Hematopoietic multipotent progenitor cell treated with erythropoietin and hydrocortisone succinate and interleukin-3 and kit ligand, for 15 days (in vitro differentiated cells): ENCODE results near the gene FMNL3.

Experiments
- DNase-seq: peaks from one replicate; pipeline ENCODE4 v3.0.0-alpha.2; 2015; ENCODE audit warnings: low spot score

FMNL3 gene

DNA sequence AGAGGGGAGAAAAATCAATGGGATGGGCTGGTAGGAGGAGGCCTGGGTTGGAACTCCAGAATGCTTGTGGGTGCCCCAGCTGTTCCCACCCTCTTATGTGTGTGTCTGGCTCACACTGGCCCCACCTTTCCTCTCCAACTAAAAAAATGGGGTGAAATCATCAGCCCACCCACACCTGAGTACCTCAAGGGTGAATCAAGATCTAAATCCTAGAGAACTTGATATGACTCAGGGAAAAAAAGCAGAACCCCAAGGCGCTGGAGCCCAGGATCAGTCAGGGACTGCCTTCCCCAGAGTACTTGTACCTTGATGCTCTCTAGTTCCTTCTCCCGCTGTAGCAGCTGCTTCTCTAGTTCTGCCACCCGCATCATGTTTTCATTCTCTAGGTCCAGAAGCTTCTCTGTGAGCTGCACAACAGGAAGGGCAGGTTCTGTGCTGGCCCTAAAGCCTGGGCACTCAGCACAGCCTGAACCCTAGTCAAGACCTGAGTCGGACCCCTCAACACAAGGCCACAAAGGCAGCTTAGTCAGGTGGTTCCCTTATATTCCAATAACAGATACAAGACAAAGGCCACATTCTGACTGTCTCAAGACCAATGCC lies 54.2 kb downstream of the FMNL3 start:
- no peak for DNase-seq

DNA sequence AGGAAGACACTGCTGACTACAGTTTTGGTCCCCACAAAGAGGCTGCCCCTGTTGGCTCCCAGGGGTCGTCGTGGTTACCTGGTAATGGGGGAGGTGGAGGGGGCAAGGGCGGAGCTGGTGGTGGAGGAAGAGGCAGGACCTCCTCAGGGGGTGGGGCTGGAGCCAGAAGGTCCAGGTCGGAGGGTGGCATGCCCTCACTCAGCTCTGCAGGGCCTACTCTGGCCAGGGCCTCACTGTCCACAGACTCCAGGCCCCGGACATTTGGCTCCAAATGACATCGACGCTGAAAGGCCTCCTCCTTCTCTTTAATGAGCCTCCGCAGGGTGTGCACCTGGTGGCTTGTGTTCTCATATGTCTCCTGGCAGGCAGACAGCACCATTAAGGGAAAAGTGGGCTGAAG lies 55.4 kb downstream of the FMNL3 start:
- DNase-seq: no peak

DNA sequence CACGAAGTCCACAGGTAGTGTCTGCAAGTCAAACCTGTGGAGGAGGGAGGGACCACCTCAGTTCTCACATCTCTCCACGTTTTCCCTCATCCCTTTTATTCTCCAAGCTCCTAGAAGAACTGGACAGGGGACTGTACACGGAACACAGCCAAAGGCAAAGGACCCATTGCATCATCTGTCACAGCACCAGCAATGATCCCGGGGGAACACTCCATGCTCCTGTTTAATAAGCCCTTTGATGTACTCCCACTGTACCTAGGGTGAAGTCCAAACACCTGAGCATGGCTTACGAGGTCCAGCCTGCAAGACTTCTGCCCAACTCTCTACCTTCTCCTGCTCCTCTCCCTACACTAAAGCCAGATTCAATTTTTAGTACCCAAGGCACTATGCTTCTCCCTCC lies 57.3 kb downstream of the FMNL3 start:
- no peak for DNase-seq

DNA sequence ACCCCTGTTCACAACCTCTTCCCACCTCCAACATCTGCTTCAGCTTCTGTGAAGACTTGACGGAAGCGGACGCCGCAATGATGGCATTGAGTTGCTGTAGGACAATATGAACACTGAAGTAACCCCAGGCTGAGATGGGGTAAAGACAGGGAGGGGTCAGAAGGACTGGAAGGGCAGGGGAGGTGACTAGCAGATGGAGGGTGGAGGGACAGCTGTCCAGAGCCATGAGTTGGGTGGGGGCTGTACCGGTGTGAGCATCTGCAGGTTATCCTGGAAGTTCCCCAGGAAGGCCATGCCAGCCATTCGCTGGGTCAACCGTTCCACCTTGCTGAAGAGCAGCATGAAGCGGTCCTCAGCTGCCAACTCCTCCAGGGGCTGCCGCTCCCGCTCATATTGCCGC lies 57.8 kb downstream of the FMNL3 start:
- DNase-seq: no peak

DNA sequence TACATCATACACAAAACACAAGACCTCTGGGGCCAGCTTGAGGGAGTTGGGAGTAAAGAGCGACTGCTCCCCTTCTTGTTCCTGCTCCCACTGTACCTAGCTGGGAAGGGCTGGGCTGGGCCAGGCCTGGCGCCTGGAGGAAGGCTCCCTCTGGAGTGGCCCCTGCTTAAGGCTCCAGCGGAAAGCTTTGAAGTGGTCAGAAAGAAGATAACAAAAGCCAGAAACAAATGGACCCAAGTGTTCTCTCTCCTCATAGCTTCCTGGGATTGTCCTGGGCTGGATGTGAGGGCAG lies 58.5 kb downstream of the FMNL3 start:
- DNase-seq: no peak

DNA sequence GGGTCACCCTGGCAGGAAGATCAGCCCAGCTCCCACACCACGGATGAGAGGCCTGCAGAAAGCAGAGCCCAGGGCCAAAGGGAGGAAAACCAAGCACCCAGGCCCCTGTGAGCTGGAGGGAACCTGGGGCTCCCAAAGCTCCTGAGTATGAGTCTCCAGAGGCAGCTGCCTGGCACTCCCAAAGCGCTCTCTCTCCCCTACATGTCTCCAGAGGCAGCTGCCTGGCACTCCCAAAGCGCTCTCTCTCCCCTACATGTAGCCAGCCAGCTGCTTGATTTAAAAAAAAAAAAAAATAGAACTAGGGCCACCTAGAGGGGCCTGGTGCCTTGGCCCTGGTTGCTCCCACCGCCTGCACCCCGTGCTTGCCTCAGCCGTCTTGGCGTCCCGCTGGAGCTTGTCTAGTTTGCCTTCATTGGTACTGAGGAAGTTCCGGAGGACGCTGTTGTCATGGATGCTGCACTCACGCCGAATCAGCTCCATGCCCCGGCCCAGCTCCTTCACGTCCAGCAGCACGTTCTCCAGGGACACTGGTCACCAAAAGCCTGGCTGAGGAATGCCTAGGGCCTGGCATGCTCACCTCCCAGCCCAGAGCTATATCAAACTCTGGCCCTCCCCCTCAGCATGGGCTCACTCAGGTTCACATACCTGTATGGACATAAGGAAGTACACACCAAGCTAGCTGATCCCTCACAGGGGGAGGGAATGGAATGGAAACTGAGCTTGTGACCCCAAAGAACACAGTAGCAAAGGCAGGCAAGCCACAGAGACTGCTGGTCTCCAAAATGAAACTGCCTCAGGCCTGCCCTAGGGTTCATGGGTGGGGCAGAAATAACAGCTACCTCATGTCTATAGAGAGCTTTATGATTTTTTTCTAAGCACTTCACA lies 59.1 kb downstream of the FMNL3 start:
- DNase-seq: peak; percentile 29

DNA sequence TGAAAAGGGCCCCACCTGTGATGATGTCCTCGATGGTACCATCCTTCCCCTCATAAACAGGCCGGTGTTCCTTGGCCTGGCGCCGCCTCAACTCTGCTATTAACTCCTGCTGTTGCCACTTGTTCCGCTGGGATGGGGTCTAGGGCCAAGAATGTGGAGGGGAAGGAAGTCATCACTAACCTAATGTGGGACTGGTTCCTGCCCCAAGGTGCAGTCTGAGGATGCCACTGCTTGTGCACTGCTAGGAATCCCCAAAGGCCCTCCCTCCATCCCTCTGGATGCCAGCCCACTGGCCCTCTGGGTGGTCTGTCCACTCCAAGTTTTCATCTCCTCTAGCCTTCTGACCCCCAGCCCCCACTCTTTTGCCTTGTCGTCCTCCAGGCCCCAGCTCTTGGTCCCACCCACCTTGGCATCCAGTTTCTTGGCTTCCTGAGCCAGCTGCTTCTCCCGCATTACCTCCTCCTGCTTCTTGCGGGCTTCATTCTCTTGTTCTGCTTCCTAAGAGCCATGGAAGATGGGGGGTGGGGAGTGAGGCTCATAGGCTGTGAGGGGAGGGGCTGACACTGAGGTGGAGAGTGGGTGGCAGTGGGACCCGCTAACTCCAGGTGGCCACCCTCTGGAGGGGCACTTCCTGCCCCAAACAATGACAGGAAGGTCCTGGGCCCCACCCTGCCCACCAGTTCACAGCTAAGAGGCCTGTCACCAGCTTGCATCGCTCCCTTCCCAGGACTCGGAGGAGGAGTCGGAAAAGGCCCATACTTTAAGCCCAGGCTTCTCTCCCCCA lies 60.1 kb downstream of the FMNL3 start:
- DNase-seq: no peak

DNA sequence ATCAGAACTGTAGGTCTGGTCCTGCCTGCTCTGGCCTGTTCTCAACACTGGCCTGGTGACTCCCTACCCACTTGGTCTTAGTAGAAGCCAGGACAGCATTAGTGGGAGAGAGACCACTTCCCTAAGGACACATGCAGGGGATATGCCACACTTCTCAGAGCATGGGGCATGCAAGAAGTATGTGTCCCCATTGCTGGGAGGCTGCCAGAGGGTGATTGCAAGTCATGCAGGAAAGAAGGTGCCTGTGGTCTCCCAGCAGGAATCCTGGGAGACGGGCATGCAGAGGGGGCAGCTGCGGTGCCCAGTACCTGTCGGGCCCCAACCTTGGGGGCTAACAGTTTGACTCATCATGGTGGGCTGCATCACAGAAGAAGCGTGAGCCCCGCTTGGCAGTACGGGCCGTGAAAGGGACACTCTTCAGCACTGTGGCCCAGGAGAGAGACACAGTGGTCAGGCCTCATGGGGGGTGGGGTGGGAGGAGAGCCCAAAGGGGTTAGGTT lies 60.8 kb downstream of the FMNL3 start:
- peak; percentile 36 for DNase-seq

DNA sequence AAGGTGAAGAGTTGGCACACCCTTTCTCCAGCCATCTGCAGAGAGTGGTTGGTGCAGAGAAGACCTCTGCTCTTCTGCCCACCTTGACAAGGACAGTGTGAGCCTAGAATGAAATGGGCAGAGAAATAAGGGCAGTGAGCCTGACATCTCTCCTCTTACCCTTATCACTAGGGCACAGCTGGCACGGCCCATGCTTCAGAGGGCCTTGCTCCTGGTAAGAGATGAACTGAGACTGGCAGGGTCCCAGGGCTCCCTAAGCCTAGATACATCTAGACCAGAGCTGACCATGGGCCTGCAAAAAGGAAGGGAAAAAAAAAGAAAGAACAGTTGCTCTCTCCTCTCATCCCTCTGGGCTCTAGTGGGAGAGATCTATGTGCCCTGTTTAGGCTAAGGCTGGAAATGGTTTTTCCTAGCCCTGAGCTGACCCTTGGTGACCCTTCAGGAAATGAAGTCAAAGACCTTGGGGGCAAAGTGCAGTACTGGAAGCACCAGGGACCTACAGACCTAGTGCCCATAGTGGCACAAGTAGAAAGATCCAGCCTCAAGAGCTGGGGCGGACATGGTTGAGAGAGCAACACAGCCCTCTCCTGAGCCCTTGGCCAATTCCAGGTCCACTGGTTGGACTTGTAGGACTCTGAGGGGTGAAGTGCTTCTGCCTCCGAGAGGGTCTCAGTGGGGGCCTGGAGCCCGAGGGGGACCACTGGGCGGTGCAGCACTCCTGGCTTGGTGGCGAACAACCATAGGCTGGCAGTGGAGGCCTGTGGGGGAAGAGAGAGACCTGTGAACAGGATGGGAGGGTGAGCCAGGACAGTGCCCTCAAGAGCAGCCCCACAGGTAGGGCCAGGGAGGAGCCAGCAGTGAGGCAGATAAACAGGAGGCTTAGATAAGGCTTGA lies 61.8 kb downstream of the FMNL3 start:
- DNase-seq: peak; percentile 93

DNA sequence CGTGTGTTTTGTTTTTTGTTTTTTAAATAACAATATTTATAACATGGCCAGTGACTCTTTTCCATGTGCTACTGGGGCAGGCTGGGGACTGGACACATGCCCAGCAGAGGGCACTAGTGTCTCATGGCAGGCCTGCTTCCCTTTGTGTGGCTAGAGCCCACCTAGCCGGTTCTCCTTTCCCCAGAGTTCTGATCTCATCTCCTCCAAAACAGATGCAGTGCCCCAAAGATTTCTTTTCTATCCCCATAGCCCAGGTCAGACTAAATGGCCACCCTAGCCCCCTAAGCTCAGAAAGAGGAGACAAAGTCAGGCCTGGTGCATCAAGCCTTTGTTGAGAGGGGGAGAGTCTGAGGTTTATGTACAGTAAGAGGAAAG lies 62.6 kb downstream of the FMNL3 start:
- peak; percentile 86 for DNase-seq

DNA sequence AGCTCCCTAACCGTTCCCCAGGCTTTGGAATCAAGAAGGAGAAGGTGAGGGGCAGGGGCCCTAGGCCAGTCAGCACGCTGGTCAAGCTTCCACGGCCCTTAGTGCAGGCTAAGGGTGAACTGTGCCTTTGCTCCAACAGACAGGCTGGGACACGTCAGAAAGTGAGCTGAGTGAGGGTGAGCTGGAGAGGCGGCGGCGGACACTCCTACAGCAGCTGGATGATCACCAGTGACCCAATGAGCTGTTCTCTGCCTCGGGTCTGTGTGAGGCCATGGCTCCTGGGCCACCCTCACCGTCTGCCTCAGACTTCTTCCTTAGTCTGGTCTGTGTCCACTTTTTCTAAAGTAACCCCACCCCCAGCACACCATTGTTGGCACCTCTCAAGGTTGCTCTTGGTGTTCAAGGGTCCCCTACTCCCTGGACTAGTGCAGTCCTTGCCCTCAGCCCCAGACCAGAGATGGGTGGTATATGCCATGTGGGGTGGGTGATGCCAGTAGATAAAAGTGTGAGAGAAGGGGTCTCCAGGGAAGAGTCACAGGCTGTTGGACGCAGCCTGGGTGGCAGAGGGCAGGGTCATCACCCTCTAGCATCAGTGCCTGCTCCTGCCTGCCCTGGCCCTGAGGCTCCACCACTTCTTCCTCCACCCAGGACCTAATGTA lies 63.1 kb downstream of the FMNL3 start:
- DNase-seq: peak; percentile 10

DNA sequence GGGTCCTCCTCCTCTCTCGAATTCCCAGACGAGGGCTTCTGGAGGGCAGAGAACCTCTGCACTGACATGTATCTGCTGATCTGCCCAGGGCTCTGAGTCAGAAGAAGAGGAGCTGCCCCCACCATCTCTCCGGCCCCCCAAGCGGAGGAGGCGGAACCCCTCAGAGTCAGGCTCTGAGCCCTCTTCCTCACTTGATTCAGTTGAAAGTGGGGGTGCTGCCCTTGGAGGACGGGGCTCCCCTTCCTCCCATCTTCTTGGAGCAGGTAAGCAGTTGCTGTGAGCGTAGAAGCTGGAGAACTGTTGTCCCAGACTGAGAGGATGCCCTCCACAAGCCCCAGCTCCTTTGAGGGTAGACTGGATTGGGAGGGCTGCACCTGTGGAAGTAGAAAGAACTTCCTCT lies 64.1 kb downstream of the FMNL3 start:
- no peak for DNase-seq

DNA sequence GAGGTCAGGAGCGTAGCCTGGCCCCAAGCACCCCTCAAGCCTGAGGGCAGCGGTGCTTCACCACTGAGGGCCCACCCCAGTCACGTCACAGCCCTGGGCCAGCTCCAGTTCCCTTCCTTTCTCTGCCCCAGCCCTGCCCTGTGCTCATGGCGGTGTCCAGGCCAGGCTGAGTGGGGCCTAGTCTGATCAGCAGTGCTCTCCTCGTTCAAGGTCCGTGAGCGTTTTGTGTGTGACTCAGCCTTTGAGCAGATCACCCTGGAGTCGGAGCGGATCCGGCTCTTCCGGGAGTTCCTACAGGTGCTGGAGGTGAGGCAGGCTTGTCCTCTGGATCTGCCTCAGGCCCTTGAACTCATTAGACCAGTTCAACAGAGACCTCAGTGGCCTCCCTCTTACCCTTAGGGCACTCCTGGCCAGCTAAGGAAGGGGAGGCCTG lies 64.8 kb downstream of the FMNL3 start:
- DNase-seq: no peak

DNA sequence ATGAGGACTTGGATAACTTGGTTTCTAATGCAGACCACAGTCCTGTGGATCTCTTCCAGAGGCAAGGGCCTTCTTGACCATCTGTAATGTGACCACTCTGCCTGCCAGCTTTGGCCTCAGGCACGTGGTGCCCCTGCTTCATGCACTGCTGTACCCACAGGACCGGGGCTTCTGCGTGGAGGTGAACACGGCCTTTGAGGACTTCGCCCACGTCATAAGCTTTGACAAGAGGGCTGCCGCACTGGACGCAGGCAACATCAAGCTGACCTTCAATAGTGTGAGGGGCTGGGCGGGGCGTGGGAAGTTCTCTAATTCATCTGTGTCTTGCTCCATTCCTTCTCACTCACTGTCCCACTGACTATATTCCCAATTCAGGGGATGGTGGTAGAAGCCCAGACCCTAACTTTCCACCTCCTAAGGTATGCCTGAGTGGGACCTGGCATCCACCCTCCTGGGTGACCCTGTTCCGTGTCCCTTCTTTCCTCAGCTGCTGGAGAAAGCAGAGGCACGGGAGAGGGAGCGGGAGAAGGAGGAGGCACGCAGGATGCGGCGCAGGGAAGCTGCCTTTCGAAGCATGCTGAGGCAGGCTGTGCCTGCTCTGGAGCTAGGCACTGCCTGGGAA lies 65.3 kb downstream of the FMNL3 start:
- no peak for DNase-seq

DNA sequence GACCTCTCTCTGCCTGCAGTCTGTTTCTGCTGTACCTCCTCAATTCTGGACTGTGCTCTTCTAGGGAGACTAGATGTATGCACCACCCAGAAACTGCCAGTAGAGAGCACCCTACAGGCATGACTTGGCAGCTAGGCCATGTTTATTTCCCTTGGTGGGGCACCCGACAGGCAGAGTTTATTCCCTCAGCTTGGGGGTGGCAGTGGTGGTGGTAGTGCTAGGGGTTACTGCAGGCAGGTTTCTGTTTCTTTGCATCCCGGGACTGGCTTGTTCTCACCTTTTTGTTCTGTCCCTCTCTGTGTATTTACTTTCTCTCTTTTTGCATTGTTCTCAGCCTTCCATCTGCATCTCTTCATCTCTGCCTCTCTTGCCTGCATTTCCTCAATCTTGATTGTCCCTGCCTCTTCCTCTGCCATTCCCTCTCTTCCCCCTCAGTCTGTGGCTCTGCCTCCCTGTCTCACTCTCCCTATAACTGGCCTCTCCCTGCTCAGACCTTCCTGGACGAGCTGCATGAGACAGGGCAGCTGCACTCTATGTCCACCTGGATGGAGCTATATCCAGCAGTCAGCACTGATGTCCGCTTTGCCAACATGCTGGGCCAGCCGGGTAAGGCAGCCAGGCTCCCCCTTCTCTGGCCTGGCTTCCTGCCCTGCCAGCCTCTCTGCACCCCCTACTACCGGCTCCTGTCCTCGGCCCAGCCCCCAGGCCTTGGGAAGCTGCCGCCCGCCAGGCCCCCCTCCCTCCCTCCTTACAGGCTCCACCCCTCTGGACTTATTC lies 70.0 kb downstream of the FMNL3 start:
- peak; percentile 71 for DNase-seq

DNA sequence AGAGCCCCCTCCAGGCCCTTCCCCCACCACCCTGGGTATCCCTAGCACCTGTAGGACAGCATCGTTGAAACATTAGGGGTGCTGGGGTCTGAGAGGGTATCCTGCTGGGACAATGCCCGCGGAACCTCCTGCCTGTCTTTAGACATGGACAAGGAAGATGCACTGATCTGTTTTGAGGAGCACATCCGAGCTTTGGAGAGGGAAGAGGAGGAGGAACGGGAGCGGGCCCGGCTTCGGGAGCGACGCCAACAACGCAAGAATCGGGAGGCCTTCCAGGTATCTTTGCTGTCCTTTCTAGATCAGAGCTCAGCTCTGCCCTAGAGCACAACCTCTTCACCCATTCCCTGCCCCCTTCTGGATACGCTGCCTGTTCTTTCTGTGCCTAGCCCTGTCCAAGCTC lies 70.6 kb downstream of the FMNL3 start:
- no peak for DNase-seq

DNA sequence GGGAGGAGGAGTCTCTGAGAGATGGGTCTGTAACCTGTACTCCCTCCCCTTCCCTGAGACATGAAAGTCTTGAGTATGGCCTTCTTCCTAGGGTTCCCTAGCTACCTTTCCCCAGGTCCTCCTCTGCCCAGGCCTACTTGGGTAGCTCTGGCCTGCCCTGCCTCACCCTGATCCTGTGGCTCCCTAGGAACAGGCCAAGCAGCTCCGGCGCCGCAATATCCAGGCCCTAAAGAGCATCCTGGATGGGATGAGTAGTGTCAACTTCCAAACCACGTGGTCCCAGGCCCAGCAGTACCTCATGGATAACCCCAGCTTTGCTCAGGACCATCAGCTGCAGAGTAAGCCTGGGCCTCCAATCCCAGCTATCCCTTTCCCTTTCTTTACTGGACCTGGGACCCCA lies 71.5 kb downstream of the FMNL3 start:
- DNase-seq: no peak

DNA sequence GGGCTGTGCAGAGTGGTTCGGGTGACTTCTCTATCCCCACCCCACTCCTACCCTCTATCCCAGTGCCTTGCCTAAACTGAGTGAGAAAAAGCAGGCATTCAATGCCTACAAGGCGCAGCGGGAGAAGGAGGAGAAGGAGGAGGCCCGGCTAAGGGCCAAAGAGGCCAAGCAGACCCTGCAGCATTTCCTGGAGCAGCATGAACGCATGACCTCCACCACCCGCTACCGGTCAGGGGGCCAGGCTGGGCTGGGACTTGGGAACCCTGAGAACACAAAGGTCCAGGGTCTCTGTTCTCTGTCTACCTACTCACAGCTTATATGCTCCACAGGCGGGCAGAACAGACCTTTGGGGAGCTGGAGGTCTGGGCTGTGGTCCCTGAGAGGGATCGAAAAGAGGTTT lies 72.2 kb downstream of the FMNL3 start:
- no peak for DNase-seq

DNA sequence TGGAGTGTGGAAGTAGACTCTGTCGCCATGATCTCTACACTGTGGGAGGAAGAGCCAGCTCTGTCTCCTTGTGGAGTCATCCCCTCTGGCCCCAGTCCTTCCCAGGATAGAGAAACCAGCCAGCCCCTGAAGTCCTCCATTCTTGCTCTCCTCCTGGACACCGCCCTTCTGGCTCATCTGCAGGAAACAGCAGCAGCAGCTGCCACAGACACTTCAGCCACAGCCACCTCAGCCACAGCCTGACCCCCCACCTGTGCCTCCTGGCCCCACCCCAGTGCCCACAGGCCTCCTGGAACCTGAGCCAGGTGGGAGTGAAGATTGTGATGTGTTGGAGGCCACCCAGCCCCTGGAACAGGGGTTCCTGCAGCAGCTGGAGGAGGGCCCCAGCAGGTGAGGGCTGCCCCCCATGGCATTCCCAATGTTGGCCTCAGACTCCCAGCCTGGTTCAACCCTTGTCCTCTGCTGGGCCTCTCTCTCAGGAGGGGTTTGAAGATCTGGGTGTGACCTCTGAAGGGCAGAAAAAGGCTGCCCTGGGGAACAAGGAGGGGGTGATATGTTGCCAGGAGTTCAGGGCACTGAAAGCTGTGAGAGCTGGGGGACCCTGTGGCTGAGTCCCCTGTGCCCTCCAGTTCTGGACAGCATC lies 73.4 kb downstream of the FMNL3 start:
- DNase-seq: no peak
